Measurements from ENCODE around the gene DSPP.

DNA sequence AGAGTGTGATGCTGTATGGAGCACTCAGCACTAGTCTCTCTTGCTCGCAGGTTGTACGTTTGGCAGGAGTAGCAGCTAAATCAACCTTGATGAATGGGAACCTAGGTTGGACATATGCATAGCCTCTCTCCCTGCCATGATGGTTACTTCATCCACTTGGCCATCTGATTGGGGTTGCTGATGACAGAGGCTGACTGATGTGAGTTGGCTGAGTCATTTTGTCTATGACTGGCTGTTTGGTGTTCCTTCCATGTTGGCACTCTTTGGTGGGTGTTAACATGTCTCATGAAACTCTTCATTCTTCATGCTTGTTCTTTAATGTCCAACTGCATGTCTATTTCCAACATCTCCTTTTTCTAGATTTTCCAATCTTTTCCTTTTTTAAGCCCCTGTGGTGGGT, 47.5 kb upstream of the DSPP start:
- TF ChIP-seq, protein P1, sequence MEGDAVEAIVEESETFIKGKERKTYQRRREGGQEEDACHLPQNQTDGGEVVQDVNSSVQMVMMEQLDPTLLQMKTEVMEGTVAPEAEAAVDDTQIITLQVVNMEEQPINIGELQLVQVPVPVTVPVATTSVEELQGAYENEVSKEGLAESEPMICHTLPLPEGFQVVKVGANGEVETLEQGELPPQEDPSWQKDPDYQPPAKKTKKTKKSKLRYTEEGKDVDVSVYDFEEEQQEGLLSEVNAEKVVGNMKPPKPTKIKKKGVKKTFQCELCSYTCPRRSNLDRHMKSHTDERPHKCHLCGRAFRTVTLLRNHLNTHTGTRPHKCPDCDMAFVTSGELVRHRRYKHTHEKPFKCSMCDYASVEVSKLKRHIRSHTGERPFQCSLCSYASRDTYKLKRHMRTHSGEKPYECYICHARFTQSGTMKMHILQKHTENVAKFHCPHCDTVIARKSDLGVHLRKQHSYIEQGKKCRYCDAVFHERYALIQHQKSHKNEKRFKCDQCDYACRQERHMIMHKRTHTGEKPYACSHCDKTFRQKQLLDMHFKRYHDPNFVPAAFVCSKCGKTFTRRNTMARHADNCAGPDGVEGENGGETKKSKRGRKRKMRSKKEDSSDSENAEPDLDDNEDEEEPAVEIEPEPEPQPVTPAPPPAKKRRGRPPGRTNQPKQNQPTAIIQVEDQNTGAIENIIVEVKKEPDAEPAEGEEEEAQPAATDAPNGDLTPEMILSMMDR (IDR thresholded peaks at IDR 0.05): no peak
- no peak for TF ChIP-seq POLR2A (IDR thresholded peaks at IDR 0.05)
